ENCODE data around the gene DOK5.

Gene DOK5

DNA sequence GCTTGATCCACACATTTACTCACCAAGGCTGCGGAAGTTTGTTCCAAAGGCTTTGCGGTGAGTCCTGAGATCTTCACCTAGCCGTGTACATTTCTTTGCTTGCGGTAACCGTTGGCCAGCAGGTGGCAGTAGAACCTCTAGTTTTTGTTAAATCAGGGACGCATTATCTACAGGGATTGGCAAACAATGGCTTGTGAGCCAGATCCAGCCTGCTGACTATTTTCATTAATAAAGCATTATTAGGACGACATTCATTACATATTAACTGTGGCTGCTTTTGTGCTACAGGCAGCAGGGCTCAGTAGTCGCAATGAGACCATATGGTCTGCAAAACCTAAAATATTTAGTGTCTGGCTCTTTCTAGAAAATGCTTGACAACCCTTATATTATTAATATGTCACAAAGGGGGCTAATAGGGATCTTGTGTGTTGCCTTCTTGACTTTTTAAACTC lies 174.1 kb downstream of the DOK5 start:
- TF ChIP-seq, protein P1, sequence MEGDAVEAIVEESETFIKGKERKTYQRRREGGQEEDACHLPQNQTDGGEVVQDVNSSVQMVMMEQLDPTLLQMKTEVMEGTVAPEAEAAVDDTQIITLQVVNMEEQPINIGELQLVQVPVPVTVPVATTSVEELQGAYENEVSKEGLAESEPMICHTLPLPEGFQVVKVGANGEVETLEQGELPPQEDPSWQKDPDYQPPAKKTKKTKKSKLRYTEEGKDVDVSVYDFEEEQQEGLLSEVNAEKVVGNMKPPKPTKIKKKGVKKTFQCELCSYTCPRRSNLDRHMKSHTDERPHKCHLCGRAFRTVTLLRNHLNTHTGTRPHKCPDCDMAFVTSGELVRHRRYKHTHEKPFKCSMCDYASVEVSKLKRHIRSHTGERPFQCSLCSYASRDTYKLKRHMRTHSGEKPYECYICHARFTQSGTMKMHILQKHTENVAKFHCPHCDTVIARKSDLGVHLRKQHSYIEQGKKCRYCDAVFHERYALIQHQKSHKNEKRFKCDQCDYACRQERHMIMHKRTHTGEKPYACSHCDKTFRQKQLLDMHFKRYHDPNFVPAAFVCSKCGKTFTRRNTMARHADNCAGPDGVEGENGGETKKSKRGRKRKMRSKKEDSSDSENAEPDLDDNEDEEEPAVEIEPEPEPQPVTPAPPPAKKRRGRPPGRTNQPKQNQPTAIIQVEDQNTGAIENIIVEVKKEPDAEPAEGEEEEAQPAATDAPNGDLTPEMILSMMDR (IDR thresholded peaks at IDR 0.05; ENCODE audit: borderline replicate concordance, extremely low read depth, low read length, poor library complexity, severe bottlenecking): peak; percentile 96
- TF ChIP-seq EZH2 (IDR thresholded peaks at IDR 0.05; ENCODE audit: borderline replicate concordance, low read depth, low read length, severe bottlenecking): no peak
- no peaks in the 10 kb centered on the region for H3K4me1 ChIP-seq (ENCODE audit: insufficient read depth, low read length)
- peak; percentile 82 for ATAC-seq (ENCODE audit: insufficient read depth, low read depth)
- no peak overlapping the region for H3K27ac ChIP-seq (ENCODE audit: low read length)
- DNase-seq: peak; percentile 73
- no peaks in the 10 kb centered on the region for H3K79me2 ChIP-seq (ENCODE audit: insufficient read depth, low read length)
- no peak overlapping the region for H3K9ac ChIP-seq (ENCODE audit: low read depth, low read length)
- H3K9me3 ChIP-seq (ENCODE audit: insufficient read depth, low read length, severe bottlenecking): no peaks in the 10 kb centered on the region
- H3K4me3 ChIP-seq (ENCODE audit: low read depth in 1 of 2, low read length in 2 of 2): no peak overlapping the region
- no peaks in the 10 kb centered on the region for H4K20me1 ChIP-seq (ENCODE audit: insufficient read depth, low read length)
- peaks cover 10% of the 10 kb centered on the region for H3K27me3 ChIP-seq (ENCODE audit: insufficient read depth, low read length, poor library complexity)
- no peak overlapping the region for H2AFZ ChIP-seq (ENCODE audit: low read depth, low read length)
- H3K36me3 ChIP-seq (ENCODE audit: insufficient read depth, low read length): no peaks in the 10 kb centered on the region
- no peak overlapping the region for H3K4me2 ChIP-seq (ENCODE audit: insufficient read depth, low read length)

DNA sequence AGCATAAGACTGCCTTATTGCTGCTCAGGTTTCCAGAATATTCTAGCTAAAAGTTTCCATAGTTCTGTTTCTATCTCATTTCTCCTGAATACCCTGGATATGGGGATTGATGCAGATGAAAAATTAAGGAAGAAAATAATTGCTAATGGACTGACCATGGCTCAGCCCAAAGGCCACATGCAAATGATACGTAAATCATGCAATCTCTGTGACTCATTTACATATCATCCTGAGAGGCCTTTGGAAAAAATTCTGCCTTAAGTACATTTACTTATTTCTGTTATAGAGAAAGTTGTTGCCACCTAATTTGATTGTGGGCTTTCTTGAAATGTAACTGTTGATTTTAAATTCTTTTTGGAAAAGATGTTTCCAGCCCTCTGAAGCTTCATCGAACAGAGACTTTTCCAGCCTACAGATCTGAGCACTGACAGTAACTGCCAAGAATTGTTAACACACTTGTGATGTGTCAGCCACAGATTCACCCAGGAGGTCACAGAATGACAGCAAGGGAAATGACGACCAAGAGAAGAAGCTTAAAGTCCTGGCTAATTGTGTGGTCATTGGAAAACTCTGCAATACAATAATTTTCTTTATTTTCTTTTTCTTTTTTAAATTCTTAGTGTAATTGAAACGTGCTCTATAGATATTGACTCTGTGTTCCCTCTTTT lies 174.8 kb downstream of the DOK5 start:
- no peaks in the 10 kb centered on the region for H3K9me3 ChIP-seq (ENCODE audit: insufficient read depth, low read length, severe bottlenecking)
- no peak overlapping the region for H2AFZ ChIP-seq (ENCODE audit: low read depth, low read length)
- no peaks in the 10 kb centered on the region for H4K20me1 ChIP-seq (ENCODE audit: insufficient read depth, low read length)
- no peak overlapping the region for H3K4me2 ChIP-seq (ENCODE audit: insufficient read depth, low read length)
- no peaks in the 10 kb centered on the region for H3K79me2 ChIP-seq (ENCODE audit: insufficient read depth, low read length)
- peaks cover 10% of the 10 kb centered on the region for H3K27me3 ChIP-seq (ENCODE audit: insufficient read depth, low read length, poor library complexity)
- no peak overlapping the region for H3K4me3 ChIP-seq (ENCODE audit: low read depth in 1 of 2, low read length in 2 of 2)
- DNase-seq: no peak
- TF ChIP-seq, protein P1 (IDR thresholded peaks at IDR 0.05; ENCODE audit: borderline replicate concordance, extremely low read depth, low read length, poor library complexity, severe bottlenecking): no peak
- no peak for TF ChIP-seq EZH2 (IDR thresholded peaks at IDR 0.05; ENCODE audit: borderline replicate concordance, low read depth, low read length, severe bottlenecking)
- H3K4me1 ChIP-seq (ENCODE audit: insufficient read depth, low read length): no peaks in the 10 kb centered on the region
- no peak for ATAC-seq (ENCODE audit: insufficient read depth, low read depth)
- no peak overlapping the region for H3K27ac ChIP-seq (ENCODE audit: low read length)
- H3K36me3 ChIP-seq (ENCODE audit: insufficient read depth, low read length): no peaks in the 10 kb centered on the region
- no peak overlapping the region for H3K9ac ChIP-seq (ENCODE audit: low read depth, low read length)

DNA sequence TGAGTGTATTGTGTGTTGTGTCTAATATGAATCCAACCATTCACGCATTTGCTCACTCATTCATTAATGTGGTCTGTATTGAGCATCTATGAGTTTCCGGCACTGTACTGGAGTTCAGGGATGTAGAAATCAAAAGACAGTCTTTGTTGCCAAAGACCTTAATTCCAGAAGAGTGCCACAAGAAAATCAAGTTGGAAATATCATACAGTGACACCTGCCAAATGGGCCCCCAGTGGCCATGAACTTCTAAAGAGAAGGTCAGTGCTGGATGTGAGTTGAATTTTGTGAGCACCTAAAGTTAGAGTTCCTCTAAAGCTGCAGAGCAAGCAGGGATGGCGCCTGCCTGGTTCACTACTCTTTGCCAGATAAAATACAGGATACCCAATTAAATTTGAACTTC lies 175.9 kb downstream of the DOK5 start:
- H3K27ac ChIP-seq (ENCODE audit: low read length): no peak overlapping the region
- H3K27me3 ChIP-seq (ENCODE audit: insufficient read depth, low read length, poor library complexity): peaks cover 10% of the 10 kb centered on the region
- ATAC-seq (ENCODE audit: insufficient read depth, low read depth): no peak

More for the DNA sequence above, 175.9 kb downstream of the DOK5 start:
- Histone ChIP-seq H3K9me3 (ENCODE audit: insufficient read depth, low read length, severe bottlenecking) (no peaks in the 10 kb centered on the region), H3K4me3 (ENCODE audit: low read depth in 1 of 2, low read length in 2 of 2) (no peak overlapping the region), H3K9ac (ENCODE audit: low read depth, low read length) (no peak overlapping the region), H4K20me1 (ENCODE audit: insufficient read depth, low read length) (no peaks in the 10 kb centered on the region), H3K36me3 (ENCODE audit: insufficient read depth, low read length) (no peaks in the 10 kb centered on the region), H3K4me1 (ENCODE audit: insufficient read depth, low read length) (no peaks in the 10 kb centered on the region), H2AFZ (ENCODE audit: low read depth, low read length) (no peak overlapping the region), H3K79me2 (ENCODE audit: insufficient read depth, low read length) (no peaks in the 10 kb centered on the region), H3K4me2 (ENCODE audit: insufficient read depth, low read length) (no peak overlapping the region)
- DNase-seq: no peak
- no peak for TF ChIP-seq EZH2 (IDR thresholded peaks at IDR 0.05; ENCODE audit: borderline replicate concordance, low read depth, low read length, severe bottlenecking)
- TF ChIP-seq, protein P1 (IDR thresholded peaks at IDR 0.05; ENCODE audit: borderline replicate concordance, extremely low read depth, low read length, poor library complexity, severe bottlenecking): no peak
